Right atrium auricular region (tissue), 2 donors: ENCODE data around the gene SNRPA. TPM values are rescaled to one million over a fixed set of nuclear protein-coding genes. Genes with fewer than 3 reads are reported as not detected.
A peak's percentile ranks its signal among the peaks of the same experiment; 100 is the strongest.

Experiments used
- DNase-seq: peaks from one replicate; pipeline ENCODE4 v3.0.0-alpha.2; 2019; ENCODE audit warnings: low spot score
- H3K27ac ChIP-seq, 2 donors: fragments of 200-600 bp; sonication (generic); 1 replicate in 1 of 2; 2 replicates in 1 of 2; pipeline ENCODE4 v1.5.1; 2016 to 2019
- H3K27me3 ChIP-seq, 2 donors: fragments of 200-600 bp; sonication (generic); one replicate each; pipeline versions ENCODE4 v1.5.1 to v1.6.0; 2017 to 2019
- H3K36me3 ChIP-seq: fragments of 200-600 bp; sonication (generic); one replicate; pipeline ENCODE4 v1.5.1; 2016
- H3K4me1 ChIP-seq, 2 donors: fragments of 200-600 bp; sonication (generic); one replicate each; pipeline versions ENCODE4 v1.5.1 to v1.6.0; 2017 to 2019
- H3K4me3 ChIP-seq, 2 donors: fragments of 200-600 bp; sonication (generic); 1 replicate in 1 of 2; 2 replicates in 1 of 2; pipeline ENCODE4 v1.5.1; 2017 to 2019; ENCODE audit warnings: mild to moderate bottlenecking in 1 of 2, moderate library complexity in 1 of 2
- H3K9me3 ChIP-seq, 2 donors: fragments of 200-600 bp; sonication (generic); one replicate each; pipeline ENCODE4 v1.5.1; 2019
- total RNA-seq, 2 donors: library from RNA; depleted of rRNA; stranded (reverse); fragments of >200 nt; gene quantifications; one replicate each; pipeline ENCODE4 v1.1.0, GENCODE V29; 2016
- TF ChIP-seq, protein P1 (sequence below), 2 donors: fragments of 200-600 bp; sonication (generic); IDR thresholded peaks; one replicate each; pipeline ENCODE4 v1.5.1; 2019; ENCODE audit warnings: antibody characterized with exemption in 2 of 2

SNRPA gene
- total RNA-seq, 2 donors from 2014 or later: 30.7 to 32.9 TPM

DNA sequence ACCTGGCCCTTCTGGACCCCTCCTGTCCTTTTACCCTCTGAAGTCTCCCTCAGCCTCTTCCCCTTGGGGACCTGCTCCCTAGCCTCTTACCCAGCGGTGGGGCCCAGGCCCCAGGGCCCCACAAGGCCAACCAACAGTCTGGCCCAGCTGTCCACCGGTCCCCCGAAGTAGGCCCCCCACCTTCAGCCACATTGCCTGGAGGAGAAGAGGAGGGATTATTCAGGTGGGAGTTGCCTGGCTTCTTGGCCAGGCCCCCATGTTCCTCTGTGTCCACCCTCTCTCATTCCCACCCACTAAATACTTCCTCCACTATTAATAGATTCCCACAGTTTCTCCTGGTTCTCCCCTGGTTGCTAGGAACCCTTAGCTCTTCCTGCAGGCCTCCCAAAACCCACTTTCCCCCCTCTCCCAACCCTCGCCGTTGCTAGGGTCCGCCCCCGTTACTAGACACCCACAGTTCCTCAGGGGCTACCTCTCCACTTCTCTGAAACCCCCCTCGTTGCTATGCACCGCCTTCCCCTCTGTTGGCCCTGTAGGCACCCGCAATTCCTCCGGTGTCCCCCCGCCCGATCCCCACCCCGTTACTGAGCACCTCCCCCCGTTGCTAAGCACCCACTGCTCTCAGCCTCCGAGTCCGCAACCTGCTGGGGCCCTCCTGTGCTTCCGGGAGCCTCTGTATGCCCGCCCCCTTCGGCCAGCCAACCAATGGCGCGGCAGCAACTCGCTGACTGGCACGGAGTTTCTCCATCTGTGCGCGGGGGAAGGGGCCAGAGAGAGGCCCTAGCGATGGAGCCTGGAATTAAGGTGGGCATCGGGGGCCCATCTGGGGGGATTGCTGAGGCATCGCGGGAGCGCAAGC, 36.3 kb upstream of the SNRPA start:
- H3K4me3 ChIP-seq: peak overlapping the region; percentile 40 to 80
- no peaks in the 10 kb centered on the region for H3K27me3 ChIP-seq
- no peaks in the 10 kb centered on the region for H3K9me3 ChIP-seq
- TF ChIP-seq, protein P1, sequence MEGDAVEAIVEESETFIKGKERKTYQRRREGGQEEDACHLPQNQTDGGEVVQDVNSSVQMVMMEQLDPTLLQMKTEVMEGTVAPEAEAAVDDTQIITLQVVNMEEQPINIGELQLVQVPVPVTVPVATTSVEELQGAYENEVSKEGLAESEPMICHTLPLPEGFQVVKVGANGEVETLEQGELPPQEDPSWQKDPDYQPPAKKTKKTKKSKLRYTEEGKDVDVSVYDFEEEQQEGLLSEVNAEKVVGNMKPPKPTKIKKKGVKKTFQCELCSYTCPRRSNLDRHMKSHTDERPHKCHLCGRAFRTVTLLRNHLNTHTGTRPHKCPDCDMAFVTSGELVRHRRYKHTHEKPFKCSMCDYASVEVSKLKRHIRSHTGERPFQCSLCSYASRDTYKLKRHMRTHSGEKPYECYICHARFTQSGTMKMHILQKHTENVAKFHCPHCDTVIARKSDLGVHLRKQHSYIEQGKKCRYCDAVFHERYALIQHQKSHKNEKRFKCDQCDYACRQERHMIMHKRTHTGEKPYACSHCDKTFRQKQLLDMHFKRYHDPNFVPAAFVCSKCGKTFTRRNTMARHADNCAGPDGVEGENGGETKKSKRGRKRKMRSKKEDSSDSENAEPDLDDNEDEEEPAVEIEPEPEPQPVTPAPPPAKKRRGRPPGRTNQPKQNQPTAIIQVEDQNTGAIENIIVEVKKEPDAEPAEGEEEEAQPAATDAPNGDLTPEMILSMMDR (IDR thresholded peaks at IDR 0.05): no peak
- peak; percentile 94 for DNase-seq
- H3K4me1 ChIP-seq: peaks cover 0 to 49% of the 10 kb centered on the region in 2 donors
- H3K27ac ChIP-seq: peak overlapping the region; percentile 95 to 98
- H3K36me3 ChIP-seq: peaks cover 4% of the 10 kb centered on the region

DNA sequence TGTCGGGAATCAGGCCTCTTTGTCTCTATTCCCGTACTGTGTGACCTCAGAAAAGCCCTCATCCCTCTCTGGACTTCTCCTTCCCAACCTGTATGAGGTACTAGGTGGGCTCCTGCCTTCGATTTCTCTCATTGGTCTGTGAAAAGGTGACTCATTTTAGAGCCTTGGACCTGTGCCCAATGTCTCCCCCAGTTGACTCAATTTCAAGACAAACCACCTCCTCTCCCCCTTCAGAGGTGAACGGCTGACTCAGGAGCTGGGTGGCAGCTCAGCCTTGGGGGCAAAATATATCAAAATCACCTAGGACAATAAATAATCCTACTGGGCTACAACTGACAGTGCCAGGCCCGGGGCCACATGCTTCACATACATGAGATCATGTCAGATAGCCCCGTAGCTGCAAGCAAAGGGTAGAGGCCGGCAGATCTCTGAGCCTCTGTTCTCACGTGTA, 34.9 kb upstream of the SNRPA start:
- Histone ChIP-seq H3K27me3 (no peaks in the 10 kb centered on the region), H3K9me3 (no peaks in the 10 kb centered on the region), H3K27ac (peak overlapping the region; percentile 95 to 98), H3K36me3 (no peaks in the 10 kb centered on the region), H3K4me3 (peak overlapping the region; percentile 80), H3K4me1 (peaks cover 0 to 63% of the 10 kb centered on the region in 2 donors)
- peak; percentile 75 for DNase-seq
- TF ChIP-seq, protein P1 (IDR thresholded peaks at IDR 0.05): no peak

DNA sequence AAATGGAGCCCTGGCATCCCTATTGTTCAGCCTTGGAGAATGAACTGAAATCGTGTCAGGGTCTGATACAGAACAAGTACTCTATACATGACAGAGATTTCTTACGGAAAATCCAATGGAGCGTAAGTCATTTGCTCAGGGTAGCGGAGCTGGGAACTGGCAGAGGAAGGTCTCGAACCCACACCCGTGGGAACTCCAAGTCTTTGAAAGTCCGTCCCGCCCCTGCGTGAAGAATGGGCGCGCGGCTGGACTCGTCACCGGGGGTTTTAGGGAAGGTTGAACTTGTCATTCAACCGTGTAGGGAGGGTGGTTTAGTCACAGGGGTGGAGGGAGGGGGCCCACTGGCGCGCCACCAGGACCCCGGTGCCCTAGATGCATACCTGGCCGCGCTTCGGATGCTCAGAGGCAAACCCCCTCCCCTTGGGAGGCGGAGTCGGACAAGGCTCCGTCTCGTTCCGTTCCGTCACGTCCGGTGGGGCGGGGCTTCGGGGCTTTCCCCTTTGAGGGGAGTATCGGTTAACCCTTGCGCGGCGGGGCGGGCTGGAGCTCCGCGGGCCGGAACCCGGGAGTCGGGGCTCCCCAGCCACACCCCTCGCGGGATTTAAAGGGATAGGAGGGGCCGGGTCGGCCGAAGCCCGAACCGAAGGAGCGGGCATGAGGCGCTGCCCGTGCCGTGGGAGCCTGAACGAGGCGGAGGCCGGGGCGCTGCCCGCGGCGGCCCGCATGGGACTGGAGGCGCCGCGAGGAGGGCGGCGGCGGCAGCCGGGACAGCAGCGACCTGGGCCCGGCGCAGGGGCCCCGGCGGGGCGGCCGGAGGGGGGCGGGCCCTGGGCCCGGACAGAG, 34.3 kb upstream of the SNRPA start, which contains the start of the genes COQ8B and ITPKC:
Gene COQ8B, minus strand, starts transcription at position 405 of the 843 bp plus-strand sequence. CDS start 2,254 bp downstream, outside the sequence.
Gene ITPKC, plus strand, starts transcription at position 631 of the 843 bp plus-strand sequence. Its CDS starts 24 bp downstream, at position 655.
- Histone ChIP-seq H3K4me3 (peak within 1 kb of the TSS; percentile 80), H3K9me3 (no peaks in the 10 kb centered on the region), H3K36me3 (no peaks in the 10 kb centered on the region), H3K27me3 (no peaks in the 10 kb centered on the region), H3K27ac (peak within 1 kb of the TSS; percentile 95 to 98), H3K4me1 (peaks cover 0 to 69% of the 10 kb centered on the region in 2 donors)
- DNase-seq: peak; percentile 99
- TF ChIP-seq, protein P1 (IDR thresholded peaks at IDR 0.05): no peak

DNA sequence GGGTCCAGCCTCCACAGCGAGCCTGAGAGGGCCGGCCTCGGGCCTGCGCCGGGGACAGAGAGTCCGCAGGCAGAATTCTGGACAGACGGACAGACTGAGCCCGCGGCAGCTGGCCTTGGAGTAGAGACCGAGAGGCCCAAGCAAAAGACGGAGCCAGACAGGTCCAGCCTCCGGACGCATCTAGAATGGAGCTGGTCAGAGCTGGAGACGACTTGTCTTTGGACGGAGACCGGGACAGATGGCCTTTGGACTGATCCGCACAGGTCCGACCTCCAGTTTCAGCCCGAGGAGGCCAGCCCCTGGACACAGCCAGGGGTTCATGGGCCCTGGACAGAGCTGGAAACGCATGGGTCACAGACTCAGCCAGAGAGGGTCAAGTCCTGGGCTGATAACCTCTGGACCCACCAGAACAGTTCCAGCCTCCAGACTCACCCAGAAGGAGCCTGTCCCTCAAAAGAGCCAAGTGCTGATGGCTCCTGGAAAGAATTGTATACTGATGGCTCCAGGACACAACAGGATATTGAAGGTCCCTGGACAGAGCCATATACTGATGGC, 33.6 kb upstream of the SNRPA start:
- Histone ChIP-seq H3K4me3 (peak overlapping the region; percentile 80), H3K36me3 (no peaks in the 10 kb centered on the region), H3K9me3 (no peaks in the 10 kb centered on the region), H3K27me3 (no peaks in the 10 kb centered on the region), H3K4me1 (peaks cover 0 to 76% of the 10 kb centered on the region in 2 donors), H3K27ac (peak overlapping the region; percentile 95 to 98)
- TF ChIP-seq, protein P1 (IDR thresholded peaks at IDR 0.05): no peak
- DNase-seq: no peak
